Lower leg skin (tissue), 4 donors: ENCODE measurements around the gene TNFAIP8L3. TPM values are rescaled to one million over a fixed set of nuclear protein-coding genes. Genes with fewer than 3 reads are reported as not detected.

Experiments used
- DNase-seq, 2 donors: peaks; one replicate each; pipeline ENCODE4 v3.0.0-alpha.2; 2019; ENCODE audit warnings: low spot score in 2 of 2
- H3K4me3 ChIP-seq: fragments of 200-600 bp; sonication (generic); 2 replicates; pipeline ENCODE4 v1.5.1; 2017; ENCODE audit warnings: mild to moderate bottlenecking, low read depth; ENCODE audit not compliant: poor library complexity, severe bottlenecking
- CTCF ChIP-seq, 3 donors: fragments of 450-650 bp; IDR thresholded peaks; one replicate each; pipeline ENCODE4 v1.5.1; 2016; ENCODE audit warnings: antibody characterized with exemption in 3 of 3, mild to moderate bottlenecking in 3 of 3, moderate library complexity in 2 of 3
- POLR2A ChIP-seq, 2 donors: fragments of 450-650 bp; IDR thresholded peaks; one replicate each; pipeline ENCODE4 v1.6.1; 2016 to 2017; ENCODE audit warnings: antibody characterized with exemption in 2 of 2, mild to moderate bottlenecking in 1 of 2, moderate library complexity in 1 of 2
- WGBS, 2 donors: methylation state at CpG; one replicate each; pipeline ENCODE4 v1.1.5; 2018; 5-methylcytosine and 5-hydroxymethylcytosine counted together
- intact Hi-C: fragments of 100-400 bp; cut with DNase I; formaldehyde crosslinking; loops from one replicate; pipeline ENCODE4 v1.15.0; 2023; ENCODE audit warnings: low total_unique reads
- total RNA-seq, 4 donors: library from RNA; depleted of rRNA; stranded (reverse); fragments of >200 nt; gene quantifications; one replicate each; pipeline ENCODE4 v1.1.0, GENCODE V29; 2016

The TNFAIP8L3 gene
- total RNA-seq, 4 donors from 2014 or later, result 13.6 to 27.2 (median 22.1) TPM

- WGBS, 2 donors, result 58 to 62% methylated on average over 1 of the region's 1 CpG
- no peak for DNase-seq
- no peak overlapping the region for H3K4me3 ChIP-seq
- no peak for TF ChIP-seq CTCF (IDR thresholded peaks at IDR 0.05)
- no peak for TF ChIP-seq POLR2A (IDR thresholded peaks at IDR 0.05)
- intact Hi-C loops, result no loop called here
These were observed 8.6 kb upstream of the TNFAIP8L3 start for GRCh38 chr15:51103330-51103729.

GRCh38 chr15:51100785-51101489 lies 6.2 kb upstream of the TNFAIP8L3 start:
- WGBS, 2 donors, result 59 to 72% methylated on average over 9 of the region's 9 CpGs
- no peak overlapping the region for H3K4me3 ChIP-seq
- intact Hi-C loops, result no loop called here
- TF ChIP-seq CTCF (IDR thresholded peaks at IDR 0.05), result no peak
- TF ChIP-seq POLR2A (IDR thresholded peaks at IDR 0.05), result no peak
- DNase-seq, result no peak

GRCh38 chr15:51099185-51099584 lies 4.5 kb upstream of the TNFAIP8L3 start:
- intact Hi-C loops, result no loop called here
- no peak overlapping the region for H3K4me3 ChIP-seq
- no peak for DNase-seq
- TF ChIP-seq POLR2A (IDR thresholded peaks at IDR 0.05) (no peak), CTCF (IDR thresholded peaks at IDR 0.05) (no peak)

GRCh38 chr15:51098331-51098619 lies 3.6 kb upstream of the TNFAIP8L3 start:
- intact Hi-C loops, result no loop called here
- TF ChIP-seq CTCF (IDR thresholded peaks at IDR 0.05) (no peak), POLR2A (IDR thresholded peaks at IDR 0.05) (no peak)
- H3K4me3 ChIP-seq, result no peak overlapping the region
- DNase-seq, result no peak
- 44 to 52% methylated on average over 1 of the region's 1 CpG for WGBS, 2 donors

- H3K4me3 ChIP-seq, result no peak overlapping the region
- intact Hi-C loops, result no loop called here
- WGBS, 2 donors, result 23 to 26% methylated on average over 5 of the region's 5 CpGs
- no peak for TF ChIP-seq CTCF (IDR thresholded peaks at IDR 0.05)
- TF ChIP-seq POLR2A (IDR thresholded peaks at IDR 0.05), result no peak
- no peak for DNase-seq
These were observed 3.0 kb upstream of the TNFAIP8L3 start for GRCh38 chr15:51097553-51098330.
